ENCODE results near the gene SPX. TPM values are rescaled to one million over a fixed set of nuclear protein-coding genes. Genes with fewer than 3 reads are reported as not detected.

The SPX gene
- total and polyA plus RNA-seq, 2 donors (not counting 3 experiments of a cell fraction or from before 2014, with no cell fraction given) = 0.06 TPM; not detected in 1

DNA sequence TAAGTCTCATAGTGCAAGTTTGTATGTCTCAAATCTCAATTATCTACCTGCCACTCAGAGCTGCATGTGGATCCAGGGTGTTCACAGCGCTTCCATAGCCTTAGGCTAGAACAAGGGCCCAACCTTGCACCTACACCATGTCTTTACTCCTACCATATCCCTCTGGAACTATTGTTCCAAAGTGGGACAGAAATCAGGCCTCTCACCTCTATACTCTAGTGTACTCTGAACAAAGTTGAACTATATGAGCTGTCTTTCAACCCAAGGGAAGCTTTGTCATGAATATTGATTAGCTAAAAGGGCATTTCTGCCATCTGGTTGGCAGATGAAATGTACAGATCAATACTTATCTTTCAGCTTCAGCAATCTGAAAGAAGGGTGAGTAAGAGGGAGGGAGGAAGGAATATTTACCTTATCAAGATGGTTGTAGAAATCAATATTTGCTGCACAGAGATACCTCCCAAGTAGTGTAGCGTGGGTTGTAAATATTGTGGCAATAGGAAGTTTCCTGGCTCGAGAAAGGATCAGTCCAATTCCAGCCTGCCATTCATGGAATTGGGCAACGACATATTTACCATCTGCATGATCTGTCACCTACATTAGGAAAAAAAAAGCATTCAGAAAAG, 47.8 kb downstream of the SPX start:
- Histone ChIP-seq H3K9me1 (replicated peaks; ENCODE audit: control insufficient read depth, extremely low read depth, insufficient read depth, low read length) (no peaks in the 10 kb centered on the region), H3K4me1 (ENCODE audit: control insufficient read depth, extremely low read depth, insufficient read depth, low read length) (no peaks in the 10 kb centered on the region), H3K79me2 (ENCODE audit: control insufficient read depth, insufficient read depth, low read length) (no peaks in the 10 kb centered on the region), H3K36me3 (ENCODE audit: control insufficient read depth in 2 of 2, extremely low read depth in 1 of 2, insufficient read depth in 2 of 2, low read length in 2 of 2) (no peaks in the 10 kb centered on the region), H3K9ac (replicated peaks; ENCODE audit: extremely low read depth, insufficient read depth, low read length) (no peak overlapping the region), H3K4me2 (ENCODE audit: insufficient read depth, low read length) (no peak overlapping the region), H2AFZ (ENCODE audit: low read depth, low read length) (no peak overlapping the region), H4K20me1 (replicated peaks; ENCODE audit: control insufficient read depth, extremely low read depth, insufficient read depth, low read length) (no peaks in the 10 kb centered on the region), H3K27ac (ENCODE audit: insufficient read depth, low read depth, low read length) (no peak overlapping the region), H3K9me3 (replicated peaks; ENCODE audit: control insufficient read depth, insufficient read depth, low read length) (no peaks in the 10 kb centered on the region), H3K27me3 (ENCODE audit: control insufficient read depth in 2 of 2, insufficient read depth in 2 of 2, low read length in 2 of 2) (peaks cover 1 to 6% of the 10 kb centered on the region in 2 experiments), H3K4me3 (replicated peaks in 1 of 3; ENCODE audit: insufficient read depth in 1 of 3, low read depth in 1 of 3, low read length in 3 of 3) (no peak overlapping the region)
- TF ChIP-seq MYC (IDR thresholded peaks at IDR 0.05; ENCODE audit: low read depth, low read length) = no peak
- no peak for TF ChIP-seq GATA2 (IDR thresholded peaks at IDR 0.05; ENCODE audit: insufficient read depth, insufficient read length, low read depth, low read length)
- no peak for TF ChIP-seq EZH2 (IDR thresholded peaks at IDR 0.05; ENCODE audit: borderline replicate concordance, low read depth, low read length, severe bottlenecking)
- no peak for TF ChIP-seq POLR2A (IDR thresholded peaks at IDR 0.05; ENCODE audit: low read depth, low read length)
- TF ChIP-seq MAX (IDR thresholded peaks at IDR 0.05; ENCODE audit: insufficient read depth, insufficient read length) = no peak
- no peak for TF ChIP-seq POLR2AphosphoS5 (IDR thresholded peaks at IDR 0.05; ENCODE audit: insufficient read depth, low read depth, low read length)
- TF ChIP-seq JUN (IDR thresholded peaks at IDR 0.05; ENCODE audit: borderline replicate concordance, insufficient read depth, insufficient read length, low read depth) = no peak
- no peak for TF ChIP-seq FOS (IDR thresholded peaks at IDR 0.05; ENCODE audit: borderline replicate concordance, insufficient read depth, low read length)
- TF ChIP-seq CTCF (IDR thresholded peaks at IDR 0.05; ENCODE audit: extremely low read depth in 1 of 2, insufficient read depth in 1 of 2, low read depth in 1 of 2, low read length in 2 of 2) = no peak
- BruUV-seq (replicated peaks) = no TSS peak
- DNase-seq (ENCODE audit: low read depth, low spot score) (no peak), FAIRE-seq (no peak)
- POLR2A ChIA-PET = no interaction called here
- CTCF ChIA-PET = interaction anchor here (1.5 kb wide), 1 partner anchor 9 kb away, joined by 3 read pairs; no protein-coding TSS in a partner anchor
- dilution Hi-C loops (cut with MboI; ENCODE audit: extremely low pct_ligation_motif_present, low sequenced_read_pairs) = no loop called here
- intact Hi-C loops (cut with micrococcal nuclease) = no loop called here

Data from endothelial cell of umbilical vein (primary cell).